Endothelial cell of umbilical vein (primary cell): ENCODE results near the gene ALX3.

Experiments
- EZH2 ChIP-seq: IDR thresholded peaks from 2 replicates; pipeline ENCODE4 v1.6.1; 2012; ENCODE audit warnings: borderline replicate concordance, low read depth, mild to moderate bottlenecking, moderate library complexity, low read length, inconsistent platforms; ENCODE audit not compliant: severe bottlenecking
- MAX ChIP-seq: IDR thresholded peaks from 2 replicates; pipeline ENCODE4 v1.6.1; 2011; ENCODE audit not compliant: insufficient read depth, insufficient read length
- POLR2A ChIP-seq: IDR thresholded peaks from 2 replicates; pipeline ENCODE4 v1.6.1; 2012; ENCODE audit warnings: low read depth, mild to moderate bottlenecking, control low read depth, low read length
- POLR2AphosphoS5 ChIP-seq: IDR thresholded peaks from 2 replicates; pipeline ENCODE4 v1.6.1; 2012; ENCODE audit warnings: low read depth, mild to moderate bottlenecking, control low read depth, low read length, moderate library complexity; ENCODE audit not compliant: insufficient read depth
- TF ChIP-seq, protein P1 (sequence below), 2 donors: IDR thresholded peaks; 1 replicate in 1 of 2; 2 replicates in 1 of 2; pipeline ENCODE4 v1.5.1; 2011; ENCODE audit warnings: low read length in 2 of 2, mild to moderate bottlenecking in 2 of 2, moderate library complexity in 2 of 2, control low read depth in 1 of 2, inconsistent platforms in 1 of 2, low read depth in 1 of 2; ENCODE audit not compliant: insufficient read depth in 1 of 2; ENCODE audit errors: extremely low read depth in 1 of 2

GRCh38 chr1:110070671-110071242, at the start of gene ALX3:
- TF ChIP-seq MAX (no peak), EZH2 (no peak), POLR2AphosphoS5 (no peak), POLR2A (no peak)
- TF ChIP-seq, protein P1, sequence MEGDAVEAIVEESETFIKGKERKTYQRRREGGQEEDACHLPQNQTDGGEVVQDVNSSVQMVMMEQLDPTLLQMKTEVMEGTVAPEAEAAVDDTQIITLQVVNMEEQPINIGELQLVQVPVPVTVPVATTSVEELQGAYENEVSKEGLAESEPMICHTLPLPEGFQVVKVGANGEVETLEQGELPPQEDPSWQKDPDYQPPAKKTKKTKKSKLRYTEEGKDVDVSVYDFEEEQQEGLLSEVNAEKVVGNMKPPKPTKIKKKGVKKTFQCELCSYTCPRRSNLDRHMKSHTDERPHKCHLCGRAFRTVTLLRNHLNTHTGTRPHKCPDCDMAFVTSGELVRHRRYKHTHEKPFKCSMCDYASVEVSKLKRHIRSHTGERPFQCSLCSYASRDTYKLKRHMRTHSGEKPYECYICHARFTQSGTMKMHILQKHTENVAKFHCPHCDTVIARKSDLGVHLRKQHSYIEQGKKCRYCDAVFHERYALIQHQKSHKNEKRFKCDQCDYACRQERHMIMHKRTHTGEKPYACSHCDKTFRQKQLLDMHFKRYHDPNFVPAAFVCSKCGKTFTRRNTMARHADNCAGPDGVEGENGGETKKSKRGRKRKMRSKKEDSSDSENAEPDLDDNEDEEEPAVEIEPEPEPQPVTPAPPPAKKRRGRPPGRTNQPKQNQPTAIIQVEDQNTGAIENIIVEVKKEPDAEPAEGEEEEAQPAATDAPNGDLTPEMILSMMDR (IDR thresholded peaks at IDR 0.05; ENCODE audit: extremely low read depth in 1 of 2, insufficient read depth in 1 of 2, low read depth in 1 of 2, low read length in 2 of 2), result no peak
